CD4-positive, alpha-beta T cell treated with Interleukin-10 for 1 hour (primary cell): ENCODE data around the gene ADD1.

Source experiments
- DNase-seq: peaks from one replicate; pipeline ENCODE4 v3.0.0-alpha.2; 2020

Gene ADD1

DNA sequence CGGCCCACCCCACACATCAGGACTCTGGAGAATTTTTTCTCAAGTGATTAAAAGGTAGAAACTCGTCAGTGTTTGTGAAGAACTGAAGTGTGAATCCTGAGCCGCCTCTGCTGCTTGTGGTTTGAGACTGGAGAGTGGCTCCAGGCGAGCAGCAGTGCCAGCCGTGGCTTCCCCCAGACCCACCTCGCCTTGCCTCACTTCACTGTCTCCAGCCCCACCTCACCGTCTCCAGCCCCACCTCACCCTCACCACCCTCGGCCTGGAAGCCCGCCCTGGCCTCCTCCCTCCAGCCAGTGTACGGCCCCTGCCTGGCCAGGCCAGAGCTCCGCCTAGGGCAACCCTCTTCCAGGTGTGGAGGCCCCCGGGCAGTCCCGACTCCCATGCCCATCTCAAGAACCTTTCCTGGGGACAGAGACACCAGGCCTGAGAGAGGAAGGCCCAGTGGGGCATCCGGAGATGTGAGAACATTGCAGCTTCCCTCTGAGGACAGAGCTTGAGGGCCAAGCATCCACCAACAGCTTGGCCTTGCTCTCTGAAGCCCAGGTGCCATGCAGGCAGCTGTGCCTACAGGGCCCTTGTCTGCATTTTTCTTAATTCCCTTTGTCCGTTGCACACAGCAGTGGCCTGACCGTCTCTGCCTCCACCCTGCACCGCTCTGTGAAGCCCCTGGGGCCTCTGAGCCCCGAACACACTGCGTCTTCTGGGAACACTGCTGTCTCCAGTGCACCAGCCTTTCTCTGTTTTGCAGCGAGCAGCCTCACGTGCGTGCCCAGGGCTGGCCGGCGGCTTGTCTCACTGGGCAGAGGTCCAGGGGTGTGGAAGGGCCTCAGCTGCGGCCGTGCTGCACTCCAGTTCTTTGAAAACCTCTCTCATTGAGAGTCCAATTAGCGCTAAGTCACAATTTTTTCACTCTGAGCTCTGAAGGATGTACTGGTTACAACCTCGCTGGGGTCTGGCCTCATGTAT lies 37.0 kb upstream of the ADD1 start:
- DNase-seq = no peak

DNA sequence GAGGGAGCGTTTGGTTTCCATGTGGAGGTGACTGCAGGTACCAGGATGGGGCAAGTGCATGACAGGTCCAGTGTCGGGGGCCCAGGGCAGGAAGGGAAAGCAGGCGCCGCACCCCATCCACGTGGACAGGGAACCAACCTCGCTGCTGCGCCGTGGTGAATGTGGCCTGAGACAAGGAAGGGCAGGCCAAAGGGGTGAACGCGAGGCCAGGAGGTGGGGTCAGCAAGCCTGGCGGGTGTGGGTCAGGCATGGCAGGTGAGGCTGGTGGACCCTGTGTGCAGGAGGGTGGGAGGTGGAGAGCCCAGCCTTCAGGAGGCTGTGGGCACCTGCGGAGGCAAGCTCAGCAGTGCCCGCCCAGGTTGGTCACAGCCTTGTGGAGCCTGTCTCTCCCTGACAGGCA lies 36.1 kb upstream of the ADD1 start:
- no peak for DNase-seq

DNA sequence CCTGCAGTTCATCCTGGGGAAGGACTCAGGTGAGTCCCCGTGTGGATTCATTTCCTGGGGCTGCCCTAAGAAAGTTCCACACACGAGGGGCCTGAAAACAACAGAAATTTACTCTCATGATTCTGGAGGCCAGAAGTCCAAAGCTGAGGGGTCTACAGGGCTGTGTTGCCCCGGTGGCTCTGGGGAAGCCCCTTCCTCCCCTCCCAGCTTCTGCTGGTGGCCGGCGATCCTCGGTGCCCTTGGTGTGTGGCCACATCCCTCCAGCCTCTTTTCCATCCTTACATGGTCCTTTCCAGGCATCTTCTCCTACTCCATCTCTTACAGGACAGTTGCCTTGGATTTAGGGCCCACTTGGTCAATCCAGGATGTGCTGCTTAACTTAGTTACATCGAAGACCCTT lies 35.6 kb upstream of the ADD1 start:
- no peak for DNase-seq

DNA sequence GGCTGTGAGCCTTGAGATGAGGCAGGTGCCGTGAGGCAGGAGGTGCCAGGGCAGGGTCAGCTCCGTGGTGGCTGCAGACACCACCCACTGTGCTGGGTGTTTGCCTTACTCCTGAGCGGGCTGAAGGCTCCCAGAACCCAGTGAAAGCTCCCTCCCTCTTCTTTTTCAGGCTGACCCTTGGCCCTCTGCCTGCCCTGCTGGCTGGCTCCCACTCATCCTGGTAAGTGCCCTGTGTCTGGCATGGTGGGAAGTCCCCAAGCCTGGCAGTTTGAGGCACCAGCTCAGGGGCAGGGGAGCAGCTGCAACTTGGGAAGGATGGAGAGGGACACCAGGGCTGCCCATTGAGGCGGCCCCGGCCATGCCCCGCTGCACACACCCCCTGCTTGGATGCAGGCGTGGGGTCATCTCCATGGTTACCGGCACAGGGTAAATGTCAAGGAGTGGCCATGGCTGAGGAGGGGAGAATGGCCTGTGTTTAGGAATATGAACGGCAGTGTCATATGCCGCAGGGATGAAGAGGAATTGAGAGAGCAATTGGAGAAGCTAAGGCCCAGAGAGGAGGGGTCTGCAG lies 33.9 kb upstream of the ADD1 start:
- no peak for DNase-seq

DNA sequence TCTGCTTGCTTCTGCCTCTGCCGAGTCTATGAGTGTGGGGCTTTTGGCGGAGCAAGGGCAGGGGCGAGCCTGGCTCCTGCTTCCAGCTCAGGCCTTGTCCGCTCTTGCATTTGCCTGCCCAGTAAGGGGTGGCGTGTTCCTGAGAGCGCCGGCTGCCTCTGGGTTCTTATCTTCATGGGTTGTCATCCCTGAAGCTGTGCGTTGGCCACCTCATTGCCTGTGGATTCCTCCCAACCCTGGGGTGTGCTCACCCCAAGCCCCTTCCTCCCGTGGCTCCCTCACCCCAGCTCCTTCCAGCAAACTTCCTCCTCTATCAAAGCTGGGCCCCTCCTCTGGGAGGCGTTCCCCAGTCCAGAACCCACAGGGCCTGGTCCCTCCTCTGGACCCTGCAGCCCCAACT lies 33.3 kb upstream of the ADD1 start:
- DNase-seq = no peak

DNA sequence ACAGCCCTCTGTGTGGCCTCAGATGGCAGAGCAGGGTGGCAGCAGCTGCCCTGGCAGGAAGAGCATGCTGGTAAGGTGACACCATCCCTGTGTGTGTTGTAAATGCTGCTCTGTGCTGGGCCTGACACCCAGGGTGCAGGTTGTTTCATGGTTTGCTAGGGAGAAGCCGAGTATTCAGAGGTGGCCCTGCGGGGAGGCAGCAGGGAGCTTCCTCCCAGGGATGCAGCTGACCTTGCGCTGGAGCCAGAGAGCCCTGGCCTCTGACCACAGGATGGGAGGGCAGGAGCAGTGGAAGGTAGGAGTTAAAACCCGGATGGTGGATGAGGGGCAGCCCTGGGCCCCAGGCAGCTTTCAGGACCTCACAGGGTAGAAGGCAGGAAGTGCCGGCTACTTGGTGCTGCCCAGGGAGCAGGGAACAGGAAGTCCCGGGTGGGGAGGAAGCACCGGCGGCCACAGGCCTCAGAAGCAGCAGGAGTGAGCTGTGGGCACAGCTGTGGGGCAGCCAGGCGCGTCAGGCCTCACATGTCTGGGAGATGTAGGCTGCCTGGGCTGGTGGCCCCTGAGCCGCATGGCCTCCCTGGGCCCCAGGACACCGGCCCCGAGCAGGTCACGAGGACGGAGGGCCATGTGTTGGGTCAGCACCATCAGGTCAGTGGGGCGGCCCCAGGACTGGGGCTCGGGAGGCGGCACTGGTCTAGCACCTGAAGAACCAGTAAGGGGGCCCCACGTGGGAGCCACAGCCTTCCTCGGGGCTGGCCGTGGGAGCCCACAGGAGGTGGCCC lies 31.6 kb upstream of the ADD1 start:
- DNase-seq = peak; percentile 67

DNA sequence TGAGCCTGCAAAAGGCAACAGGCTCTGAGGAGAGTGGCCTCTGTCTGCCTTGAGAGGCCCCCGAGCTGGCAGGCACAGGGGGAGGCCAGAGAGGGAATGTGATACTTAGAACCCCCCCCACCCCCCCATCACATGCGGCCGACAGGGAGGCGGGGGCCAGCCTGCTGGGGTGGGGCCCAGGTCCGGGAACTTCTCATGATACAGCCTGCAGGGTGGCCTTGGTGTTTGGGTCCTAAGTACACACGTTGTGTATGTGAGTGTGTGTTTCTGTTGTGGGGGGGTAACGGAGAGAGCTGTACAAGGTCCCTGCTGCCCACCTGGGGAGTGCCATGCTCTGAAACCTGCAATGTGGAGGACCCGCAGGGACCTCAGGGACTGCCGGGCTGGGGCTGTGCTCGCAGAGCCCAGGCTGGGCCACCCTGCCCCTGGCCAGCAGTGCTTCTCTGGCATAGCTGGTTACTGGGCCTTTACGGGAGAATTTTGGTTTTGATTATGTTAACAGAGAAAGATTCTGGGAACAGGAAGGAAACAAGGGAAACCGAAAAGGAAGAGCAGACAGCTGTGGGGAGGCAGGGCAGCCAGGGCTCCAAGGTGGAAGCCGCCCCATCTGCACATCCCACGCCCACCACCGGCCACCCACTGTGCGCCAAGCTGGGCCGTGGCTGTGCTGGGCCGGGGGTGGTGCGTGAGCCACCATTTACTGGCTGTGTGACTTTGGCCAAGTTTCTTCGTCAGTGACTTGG lies 30.9 kb upstream of the ADD1 start:
- no peak for DNase-seq

DNA sequence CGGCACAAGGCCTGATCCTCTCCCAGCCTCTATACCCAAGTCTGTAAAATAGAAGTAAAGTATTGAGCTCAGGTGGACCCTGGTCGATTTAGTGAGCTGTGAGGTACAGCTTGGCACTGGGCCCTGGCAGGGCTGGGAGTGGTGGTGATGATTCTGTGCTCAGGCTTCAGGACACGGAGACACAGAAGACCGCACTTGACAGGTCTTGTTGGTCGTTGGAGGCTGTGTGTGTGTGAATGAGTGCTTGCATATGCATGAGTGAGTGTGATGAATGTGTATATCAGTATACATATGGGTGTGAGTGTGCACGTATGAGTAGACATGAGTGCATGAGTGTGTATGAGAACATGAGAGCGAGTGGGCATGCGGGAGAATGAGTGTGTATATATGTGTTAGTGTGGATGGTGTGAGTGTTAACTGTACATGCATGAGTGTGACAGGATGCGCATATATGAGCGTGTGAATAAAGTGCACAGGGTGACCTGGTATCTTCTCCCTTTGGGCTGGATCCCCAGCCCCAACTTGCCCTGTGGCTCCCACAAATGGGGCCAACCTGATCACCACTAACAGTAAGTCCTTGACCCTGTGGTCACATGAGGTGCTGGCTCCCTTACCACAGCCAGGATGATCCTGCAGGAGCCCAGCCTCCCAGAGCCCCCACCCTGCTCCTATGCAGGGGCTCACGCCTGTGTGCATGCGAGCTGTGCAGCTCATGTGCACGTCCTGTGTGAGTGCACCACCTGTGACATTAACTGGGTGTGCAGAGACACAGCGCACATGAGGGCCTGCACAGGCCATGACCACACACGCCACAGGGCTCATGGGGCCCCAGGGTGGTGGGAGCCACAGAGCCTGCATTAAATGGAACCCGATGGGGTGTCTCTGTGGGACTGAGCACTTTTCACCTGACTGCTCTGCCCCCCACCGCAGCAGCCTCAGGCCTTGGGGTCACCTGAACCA lies 29.9 kb upstream of the ADD1 start:
- DNase-seq = no peak

DNA sequence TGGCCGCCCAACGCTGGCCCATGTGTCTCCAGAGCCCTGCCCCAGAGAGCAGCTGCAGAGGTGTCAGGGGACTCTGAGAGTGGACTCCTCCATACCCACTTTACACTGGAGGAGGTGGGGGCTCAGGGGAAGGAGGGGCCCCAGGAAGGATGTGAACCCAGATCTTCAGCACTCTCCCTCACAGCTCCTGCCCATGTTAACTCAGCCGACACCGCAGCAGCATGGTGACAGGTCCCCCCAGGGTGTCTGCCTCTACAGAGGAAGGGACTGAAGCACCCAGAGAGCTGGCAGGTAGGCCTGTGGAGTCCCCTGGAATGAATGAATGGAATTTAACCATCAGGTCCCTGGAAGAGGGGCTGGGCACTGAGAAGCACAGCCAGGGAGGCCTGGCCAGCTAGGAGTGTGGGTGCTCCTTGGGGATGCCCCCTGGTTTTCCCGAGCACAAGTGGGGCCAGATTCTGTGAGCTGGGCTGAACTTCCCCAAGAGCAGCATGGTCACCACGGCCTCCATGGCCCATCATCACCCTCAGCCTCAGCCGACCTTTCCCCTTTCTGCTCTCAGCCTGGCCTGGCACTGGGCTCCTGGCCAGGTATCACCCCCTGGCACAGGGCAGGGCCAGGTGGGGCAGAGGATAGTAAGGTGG lies 28.9 kb upstream of the ADD1 start:
- no peak for DNase-seq

DNA sequence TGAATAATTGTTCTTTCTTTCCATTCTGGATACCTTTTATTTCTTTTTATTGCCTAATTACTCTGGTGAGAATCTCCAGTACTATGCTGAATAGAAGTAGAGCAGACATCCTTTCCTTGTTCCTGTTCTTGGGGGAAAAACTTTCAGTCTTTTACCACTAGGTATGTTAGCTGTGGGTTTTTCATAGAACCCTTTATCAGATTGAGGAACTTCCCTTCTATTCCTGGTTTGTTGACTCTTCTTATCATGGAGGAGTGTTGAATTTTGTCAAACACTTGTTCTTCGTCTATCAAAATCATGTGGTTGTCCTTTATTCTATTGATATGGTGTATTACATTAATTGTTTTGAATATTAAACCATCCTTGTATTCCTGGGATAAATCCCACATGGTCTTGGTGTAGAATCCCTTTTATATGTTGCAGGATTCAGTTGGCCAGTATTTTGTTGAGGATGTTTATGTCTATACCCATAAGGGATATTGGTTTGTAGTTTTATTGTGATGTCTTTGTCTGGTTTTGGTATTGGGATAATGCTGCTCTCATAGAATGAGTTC lies 27.2 kb upstream of the ADD1 start:
- DNase-seq = no peak

DNA sequence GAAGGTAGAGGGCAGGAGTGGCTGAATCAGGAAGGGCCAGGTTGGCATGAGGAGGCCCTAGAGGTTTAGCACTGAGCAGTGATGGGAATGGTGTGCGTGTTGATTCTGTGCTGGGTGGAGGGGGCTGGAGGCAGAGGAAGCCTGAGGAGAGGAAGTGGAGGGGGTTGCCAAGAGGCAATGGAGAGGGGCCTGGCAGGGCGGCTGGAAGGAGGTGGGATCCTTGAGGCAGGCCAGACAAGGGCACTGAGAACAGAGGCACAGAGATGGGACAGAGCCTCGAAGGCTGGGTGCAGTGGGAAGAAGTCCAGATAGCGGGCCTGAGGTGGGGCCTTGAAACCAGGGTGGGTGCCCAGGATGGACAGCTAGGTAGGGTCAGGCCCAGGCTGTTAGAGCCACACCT lies 26.5 kb upstream of the ADD1 start:
- no peak for DNase-seq

DNA sequence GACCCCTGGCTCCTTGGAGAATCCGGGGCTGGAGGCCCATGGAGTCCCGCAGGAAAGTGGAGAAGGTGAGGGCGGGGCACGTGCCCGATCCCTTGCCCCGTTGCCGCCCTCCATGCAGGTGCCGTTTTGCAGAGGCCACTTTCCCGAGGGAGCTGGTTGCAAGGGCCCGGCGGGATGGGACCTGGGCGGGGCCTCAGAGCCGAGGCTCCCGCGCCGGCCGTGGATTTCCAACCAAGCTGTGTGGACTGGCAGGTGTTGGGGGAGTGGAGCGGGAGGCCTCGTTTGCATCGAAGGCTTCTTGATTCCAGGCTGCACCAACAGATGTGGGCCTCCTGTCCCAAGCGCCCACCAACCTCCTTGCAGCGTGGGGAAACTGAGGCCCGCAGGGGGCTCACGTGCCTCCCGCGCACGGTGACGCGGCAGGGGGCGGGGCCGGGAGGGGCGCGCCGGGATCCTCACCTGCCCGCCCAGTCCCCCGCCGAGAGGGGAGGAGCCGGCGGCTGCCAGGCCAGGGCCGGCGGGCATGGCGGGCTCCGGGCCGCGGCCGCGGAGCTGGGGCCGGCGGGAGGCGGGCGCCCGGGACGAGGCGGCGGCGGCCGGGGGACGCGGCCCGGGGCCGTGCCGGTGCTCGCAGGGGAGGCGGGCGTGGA lies 25.8 kb upstream of the ADD1 start:
- no peak for DNase-seq

DNA sequence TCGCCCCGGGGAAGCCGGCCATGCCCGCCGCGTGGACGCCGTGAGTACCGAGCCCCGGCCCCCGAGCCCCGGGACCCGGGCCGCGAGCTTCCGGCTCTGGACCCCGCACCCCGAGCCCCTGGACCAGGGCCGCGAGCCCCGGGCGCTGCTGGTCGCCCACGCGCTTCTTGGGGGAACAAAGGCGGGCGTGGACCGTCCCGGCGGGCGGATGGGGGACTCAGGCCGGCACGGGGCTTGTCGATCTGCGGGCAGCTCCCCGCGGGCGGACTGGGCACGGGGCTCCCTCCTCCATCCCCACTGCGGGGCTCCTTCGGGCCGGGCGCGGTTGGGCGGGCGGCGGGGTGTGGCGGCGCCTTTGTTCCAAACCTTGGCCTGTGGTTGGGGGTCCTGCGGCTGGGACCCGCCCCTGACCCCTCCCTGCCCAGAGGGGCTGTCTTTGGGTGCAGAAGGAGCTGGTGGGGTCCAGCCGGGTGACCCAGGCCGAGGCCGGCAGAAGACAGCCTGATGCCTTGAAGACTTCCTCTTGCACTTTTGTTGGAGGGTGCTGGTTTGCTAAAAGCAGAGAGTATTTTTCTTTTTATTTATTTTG lies 25.2 kb upstream of the ADD1 start:
- no peak for DNase-seq

DNA sequence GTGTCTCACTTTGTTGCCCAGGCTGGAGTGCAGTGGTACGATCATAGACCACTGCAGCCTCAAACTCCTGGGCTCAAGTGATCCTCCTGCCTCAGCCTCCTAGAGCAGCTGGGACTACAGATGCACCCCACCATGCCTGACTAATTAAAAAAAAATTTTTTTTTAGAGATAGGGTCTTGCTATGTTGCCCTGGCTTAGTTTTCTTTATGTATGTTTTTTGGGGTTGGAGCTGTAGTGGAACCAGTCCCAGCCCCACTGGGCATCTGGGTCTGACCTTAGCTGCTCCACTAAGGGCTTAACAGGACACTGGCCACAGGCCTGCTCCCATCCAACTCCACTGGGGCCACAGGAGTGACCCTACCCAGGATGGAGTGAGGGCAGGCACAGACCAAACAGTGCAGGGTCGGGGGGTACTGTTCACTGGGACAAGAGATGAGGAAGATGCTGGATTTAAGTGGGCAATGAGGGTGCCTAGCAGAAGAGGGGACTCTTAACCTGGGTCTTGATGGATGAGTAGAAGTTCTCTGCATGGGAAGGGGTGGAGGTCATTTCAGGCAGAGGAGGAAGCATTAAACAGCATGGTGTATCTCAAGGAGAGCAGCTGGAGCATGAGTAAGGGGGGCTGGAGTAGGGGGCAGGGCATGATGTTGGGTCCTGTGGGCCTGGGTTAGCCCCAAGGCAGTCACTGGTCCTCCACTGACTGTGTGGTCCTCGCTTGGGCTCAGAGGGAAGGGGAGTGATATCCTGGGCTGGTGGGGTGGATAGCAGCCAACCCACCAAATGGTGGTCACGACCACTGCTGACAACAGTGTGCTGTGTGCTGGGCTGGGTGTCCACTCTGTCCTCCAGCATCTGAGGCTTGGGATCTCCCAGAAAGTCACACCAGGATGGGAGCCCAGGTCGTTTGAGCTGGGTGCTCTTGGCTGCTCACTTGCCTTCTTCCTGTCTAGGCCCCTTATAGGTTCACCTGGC lies 24.1 kb upstream of the ADD1 start:
- no peak for DNase-seq

DNA sequence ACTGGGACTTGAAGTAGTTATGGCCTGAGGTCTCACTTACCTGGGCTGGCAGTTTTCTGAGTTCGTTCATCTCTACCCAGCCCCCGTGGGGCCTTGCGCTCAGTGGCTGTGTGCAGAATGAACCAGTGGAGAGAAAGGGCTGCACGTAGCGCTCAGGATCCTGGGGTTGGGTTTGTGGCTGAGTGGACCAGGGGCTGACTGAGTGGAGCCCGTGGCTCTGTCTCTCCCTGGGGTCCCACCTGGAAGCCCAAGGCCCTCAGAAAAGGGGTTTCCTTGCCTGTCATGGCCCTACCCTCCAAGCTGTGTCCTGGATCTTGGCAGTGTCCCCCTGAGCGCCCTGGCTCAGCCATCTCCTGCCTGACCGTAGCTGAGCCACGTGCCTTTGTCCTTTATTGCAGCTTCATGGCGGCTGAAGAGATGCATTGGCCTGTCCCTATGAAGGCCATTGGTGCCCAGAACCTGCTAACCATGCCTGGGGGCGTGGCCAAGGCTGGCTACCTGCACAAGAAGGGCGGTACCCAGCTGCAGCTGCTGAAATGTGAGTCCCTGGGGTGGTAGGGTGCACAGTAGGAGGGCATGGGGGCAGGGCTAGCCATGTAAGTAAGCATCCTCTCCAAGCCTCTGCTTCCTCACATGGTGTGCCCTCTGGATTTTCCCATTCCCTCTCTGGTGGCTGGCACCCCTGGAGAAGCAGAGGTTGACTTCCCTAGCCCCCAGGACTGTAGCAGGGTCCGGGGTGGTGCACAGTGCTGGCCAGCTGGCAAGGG lies 23.2 kb upstream of the ADD1 start:
- DNase-seq = no peak

DNA sequence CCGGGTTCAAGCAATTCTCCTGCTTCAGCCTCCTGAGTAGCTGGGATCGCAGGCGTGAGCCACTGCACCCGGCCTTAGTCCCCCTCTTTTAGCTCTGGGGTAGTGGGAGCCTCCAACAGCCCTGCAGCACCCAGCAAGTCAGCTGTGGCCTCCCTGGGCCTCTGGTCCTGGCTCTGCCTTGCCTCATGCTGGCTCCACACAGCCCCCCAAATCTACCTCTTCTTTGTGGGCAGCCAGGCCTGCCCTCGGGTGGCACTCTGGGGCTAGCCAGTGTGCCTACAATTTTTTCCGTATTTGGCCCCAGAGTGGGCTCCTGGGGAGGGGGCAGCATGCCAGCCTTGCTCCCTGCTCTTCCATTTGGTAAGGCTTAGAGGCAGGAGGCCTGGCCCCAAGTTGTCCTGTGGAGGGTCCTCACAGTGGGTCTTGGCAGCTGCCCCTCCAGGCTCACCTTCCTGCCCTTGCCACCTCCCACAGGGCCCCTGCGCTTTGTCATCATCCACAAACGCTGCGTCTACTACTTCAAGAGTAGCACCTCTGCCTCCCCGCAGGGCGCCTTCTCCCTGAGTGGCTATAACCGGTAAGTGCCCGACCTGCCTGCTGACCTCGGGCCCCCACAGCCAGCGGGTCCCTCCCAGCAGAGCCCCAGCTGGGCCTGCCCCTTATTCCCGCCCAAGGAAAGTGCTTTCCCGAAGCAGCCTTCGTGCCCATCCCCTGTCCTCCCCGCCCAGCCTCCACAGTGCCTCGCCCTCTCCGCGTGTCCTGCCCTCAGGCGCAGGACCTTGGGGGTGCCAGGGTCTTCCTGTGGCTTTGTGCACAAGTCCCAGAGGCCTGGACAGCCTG lies 21.0 kb upstream of the ADD1 start:
- DNase-seq = no peak

DNA sequence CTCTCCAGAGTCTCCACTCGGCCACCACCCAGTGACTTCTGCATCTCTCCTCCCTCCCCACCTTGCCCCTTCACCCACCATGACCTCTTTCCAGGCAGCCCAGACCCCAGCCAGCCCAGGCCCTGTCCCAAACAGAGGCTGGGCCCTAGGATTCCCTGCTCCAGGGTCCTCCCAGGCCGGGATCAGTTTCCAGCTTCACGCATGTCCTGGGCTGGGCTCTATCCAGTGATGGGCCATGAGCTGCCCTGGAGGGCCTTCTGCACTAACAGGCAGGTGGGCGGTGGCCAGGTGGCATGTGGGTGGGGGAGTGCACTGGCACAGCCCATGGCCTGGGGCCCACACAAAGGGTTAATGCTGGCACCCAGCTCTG lies 20.4 kb upstream of the ADD1 start:
- no peak for DNase-seq
